ENCODE measurements around the gene UTP15.

GRCh38 chr5:73582285-73583145, 17.0 kb downstream of the UTP15 start:
- no peak for TF ChIP-seq CTCF (conservative IDR thresholded peaks at IDR 0.05; ENCODE audit: low read depth, low read length)
- no peak for TF ChIP-seq EZH2 (IDR thresholded peaks at IDR 0.05; ENCODE audit: low read length, unreplicated experiment)
- no peak for TF ChIP-seq EZH2phosphoT487 (IDR thresholded peaks at IDR 0.05; ENCODE audit: borderline replicate concordance, low read length)
